NCI-H748 (cell line): ENCODE results near the gene EFNA5.
"Not testable (repeated sequence)": the region's sequence is repeated elsewhere in the genome, so short reads cannot be mapped to it uniquely, and the experiment has no call there.

Experiments
- DNase-seq: peaks from one replicate; lab custom pipeline; 2025; ENCODE audit not compliant: unreplicated experiment; lab: John Stamatoyannopoulos, UW

The EFNA5 gene

DNA sequence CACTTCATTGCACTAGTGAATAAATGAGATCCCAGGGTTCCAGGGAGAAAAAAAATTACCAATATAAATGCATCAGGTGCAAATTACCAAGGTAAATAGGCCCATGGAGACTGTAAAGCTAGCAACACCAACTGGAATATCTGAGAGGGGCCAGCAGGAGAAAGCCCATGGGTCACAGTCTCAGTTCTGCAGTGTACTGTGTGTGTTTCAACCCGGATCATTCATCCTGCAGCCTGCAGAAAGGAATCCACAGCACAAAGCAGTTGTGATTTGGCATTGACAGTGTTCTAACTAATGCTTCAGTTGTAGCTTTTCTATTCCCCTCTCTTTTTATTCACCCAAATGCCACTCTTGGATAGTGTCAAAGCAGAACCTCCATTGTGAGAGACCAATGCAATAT, 171.0 kb downstream of the EFNA5 start:
- no peak for DNase-seq

DNA sequence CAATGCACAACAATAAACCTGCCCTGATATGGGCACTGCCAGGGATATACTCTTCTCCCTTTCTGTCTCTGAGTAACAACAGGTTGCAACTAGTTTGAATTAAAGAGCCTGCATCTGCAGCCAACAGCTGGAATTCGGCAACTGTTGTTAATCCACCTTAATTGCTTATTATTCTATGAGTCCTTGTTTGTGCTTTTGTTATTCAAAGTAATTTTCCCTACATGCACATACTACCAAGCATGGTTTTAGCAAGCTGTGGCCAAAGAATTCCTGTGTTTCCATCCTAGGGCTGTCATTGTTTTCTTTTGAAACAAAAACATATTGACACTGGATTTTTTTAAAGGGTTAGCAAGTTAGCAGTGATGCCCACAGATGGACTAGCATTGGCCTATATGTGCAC, 171.5 kb downstream of the EFNA5 start:
- DNase-seq = no peak

DNA sequence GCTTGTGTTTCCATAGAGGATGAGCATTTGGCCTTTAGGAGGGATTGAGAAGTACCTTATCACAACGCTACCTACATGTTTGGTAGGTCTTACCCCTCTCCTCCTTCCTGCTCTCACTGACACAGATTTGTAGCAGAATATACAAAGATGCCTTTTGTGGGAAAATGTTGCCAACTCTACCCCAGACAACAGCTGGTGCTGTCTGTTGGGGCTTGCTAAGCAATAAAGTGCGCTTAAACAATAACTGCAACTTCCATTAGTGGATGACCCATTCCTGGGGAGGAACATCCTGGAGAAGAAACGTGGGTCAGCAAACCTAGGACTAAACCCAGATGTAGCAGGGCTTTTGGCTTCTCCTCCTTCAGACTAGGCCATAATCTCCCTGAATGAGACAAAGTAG, 174.3 kb downstream of the EFNA5 start:
- no peak for DNase-seq

DNA sequence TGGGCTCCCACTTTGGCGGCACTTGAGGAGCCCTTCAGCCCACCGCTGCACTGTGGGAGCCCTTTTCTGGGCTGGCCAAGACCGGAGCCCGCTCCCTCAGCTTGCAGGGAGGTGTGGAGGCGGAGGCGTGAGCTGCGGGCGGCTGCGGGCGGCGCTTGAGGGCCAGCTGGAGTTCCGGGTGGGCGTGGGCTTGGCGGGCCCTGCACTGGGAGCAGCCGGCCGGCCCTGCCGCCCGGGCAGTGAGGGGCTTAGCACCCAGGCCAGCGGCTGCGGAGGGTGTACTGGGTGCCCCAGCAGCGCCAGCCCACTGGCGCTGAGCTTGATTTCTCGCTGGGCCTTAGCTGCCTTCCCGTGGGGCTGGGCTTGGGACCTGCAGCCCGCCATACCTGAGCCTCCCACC, 176.6 kb downstream of the EFNA5 start:
- DNase-seq = not testable (repeated sequence)

DNA sequence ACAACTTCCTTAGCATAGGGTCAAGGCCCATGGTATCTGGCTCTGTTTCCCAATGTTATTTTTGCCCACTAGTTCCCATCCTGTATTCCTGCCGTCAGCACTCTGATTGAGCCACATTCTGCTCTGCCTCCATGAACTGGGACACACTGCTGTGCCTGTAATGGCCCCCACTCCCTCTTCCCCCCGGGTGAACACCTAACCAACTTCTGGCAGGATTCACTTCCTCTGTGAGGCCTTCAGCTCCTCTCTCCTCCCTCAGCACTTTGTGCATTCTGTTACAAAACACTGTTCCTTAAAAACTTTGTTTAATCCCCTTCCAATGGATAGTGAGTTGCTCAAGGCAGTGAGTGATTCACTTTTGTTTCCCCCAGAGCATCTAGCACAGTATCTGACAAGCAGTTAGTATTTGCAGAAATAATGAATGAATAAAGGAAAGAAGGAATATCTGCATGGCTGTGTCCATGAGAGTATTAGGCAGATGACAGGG, 183.6 kb downstream of the EFNA5 start:
- no peak for DNase-seq

DNA sequence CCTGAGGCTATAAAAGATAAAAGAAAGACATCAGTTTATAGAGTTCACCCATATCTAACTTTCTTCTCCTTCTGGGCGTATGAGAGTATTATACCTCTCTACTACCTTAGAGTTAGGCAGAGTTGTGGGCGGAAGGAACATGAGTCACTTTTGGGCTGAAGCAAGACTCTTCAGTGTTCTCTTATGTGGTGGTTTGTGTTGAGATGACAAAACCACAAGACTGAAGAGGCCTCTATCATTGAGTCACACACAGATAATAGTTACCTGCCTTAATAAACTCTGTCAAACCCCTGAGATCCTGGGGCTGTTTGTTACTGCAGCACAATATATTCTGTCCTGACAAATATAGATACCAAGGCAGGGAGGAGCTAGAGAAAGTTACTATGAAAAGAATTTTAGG, 184.2 kb downstream of the EFNA5 start:
- DNase-seq = no peak

DNA sequence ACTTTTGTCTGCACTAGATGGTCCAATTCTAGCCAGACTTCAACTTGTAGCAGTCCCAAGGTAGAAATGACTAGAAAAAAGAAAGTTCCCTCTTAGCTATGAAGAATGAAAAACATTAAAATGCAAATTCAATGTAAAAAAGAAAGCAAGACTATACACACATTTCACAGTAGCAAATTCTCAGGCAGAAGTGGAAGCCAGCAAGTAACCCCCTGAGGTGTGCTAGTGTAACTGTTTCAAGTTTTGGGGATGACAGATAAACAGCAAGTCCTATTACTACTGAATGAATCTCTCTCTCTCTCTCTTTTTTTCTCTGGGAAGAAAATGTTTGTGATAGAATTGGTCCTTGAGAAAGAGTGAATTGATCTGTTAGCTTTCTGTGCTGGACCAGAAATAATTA, 185.6 kb downstream of the EFNA5 start:
- no peak for DNase-seq

DNA sequence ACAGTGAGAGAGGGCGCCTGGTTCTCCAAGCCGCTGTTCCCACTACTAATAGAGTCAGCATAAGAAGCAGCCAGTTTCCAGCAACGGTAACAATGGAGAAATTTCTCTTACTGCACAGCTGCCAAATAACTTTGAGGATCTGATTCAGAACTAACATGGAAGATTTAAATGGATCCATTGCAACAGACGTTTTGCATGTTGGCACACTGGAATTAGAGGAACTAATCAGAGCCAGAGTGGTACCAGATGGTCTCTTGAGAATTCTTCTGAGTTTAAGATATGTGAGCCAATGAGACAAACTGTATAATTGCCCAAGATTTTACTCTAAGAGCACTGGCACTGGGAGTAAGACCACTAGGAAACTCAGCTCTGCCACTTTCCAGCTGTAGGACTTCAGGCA, 186.5 kb downstream of the EFNA5 start:
- DNase-seq = no peak

DNA sequence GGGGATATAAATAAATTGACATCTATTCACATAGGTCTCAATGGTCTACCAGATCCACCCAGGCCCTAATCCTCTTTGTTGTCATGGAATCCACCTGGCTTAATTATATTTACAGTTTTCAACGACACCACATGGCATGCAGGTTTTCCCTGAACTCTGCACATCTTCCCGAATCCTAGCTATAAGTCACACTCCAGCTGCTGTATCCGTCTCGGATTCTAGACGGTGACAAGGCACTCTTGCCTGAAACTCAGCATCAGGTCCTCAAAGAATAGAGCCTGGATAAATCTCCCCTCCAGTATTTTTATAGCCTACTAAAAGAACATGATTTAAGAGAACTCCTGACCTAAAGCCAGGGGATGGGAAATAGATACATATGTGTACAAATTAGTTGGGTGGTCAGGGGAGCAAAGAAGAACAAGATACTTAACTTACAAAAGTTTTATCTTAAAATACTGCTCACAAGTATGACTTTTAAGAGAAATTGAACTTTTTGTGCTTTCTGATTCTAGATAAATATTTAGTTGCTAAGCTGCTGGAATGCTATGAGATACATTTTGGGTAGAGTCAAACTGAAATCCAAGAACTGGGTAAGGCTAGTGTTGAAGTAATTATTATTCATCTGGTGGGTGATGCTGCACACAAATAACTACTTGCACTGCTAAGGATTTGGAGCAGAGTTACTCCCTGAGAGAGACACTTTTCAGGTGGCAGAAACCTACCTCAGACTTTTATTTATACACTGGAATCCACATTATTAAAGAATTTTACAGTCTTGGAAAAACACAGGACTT, 187.3 kb downstream of the EFNA5 start:
- DNase-seq = peak; percentile 83

DNA sequence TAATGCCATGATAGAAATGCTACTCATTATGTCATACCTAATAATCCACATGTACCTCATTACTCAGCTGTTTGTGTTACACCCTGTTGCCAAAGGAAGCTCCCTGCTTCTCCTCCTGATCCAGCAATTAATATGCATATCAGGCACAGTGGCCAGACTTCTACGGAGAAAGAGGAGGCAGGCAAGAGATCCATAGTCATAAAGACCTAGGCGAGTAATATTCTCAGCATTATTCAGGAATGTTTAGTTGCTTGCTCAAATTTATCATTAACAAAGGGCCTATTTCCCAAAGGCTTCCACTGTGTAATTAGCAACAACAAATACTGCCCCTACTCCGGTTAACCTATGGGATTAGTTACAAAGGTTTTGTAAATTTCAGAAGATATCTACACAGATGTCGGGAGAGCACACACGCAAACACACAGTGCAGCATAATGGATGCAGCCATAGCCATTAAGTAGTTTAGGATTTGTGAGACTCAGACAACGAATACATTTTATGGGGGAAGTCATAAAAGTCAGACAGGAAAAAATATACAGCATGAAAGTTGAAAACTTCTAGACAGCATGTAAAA, 192.6 kb downstream of the EFNA5 start:
- peak; percentile 29 for DNase-seq

DNA sequence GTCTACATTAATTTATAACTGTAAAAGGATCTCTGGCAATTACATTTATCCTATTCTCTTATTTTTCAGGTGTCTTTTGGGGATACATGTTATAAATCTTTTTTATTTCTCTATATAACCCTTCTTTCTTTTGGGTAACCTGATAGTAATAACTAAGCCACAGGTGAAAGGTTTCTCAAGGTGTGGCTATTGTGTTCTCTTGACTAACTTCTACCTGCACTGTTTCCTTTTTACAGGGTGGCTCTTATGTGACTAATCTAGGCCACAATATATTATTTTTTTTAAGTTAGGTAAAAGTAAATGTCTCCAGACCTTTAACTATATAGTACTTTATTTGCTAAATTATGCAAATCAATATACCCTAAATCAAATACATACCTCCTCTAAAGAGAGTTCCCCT, 193.2 kb downstream of the EFNA5 start:
- no peak for DNase-seq

DNA sequence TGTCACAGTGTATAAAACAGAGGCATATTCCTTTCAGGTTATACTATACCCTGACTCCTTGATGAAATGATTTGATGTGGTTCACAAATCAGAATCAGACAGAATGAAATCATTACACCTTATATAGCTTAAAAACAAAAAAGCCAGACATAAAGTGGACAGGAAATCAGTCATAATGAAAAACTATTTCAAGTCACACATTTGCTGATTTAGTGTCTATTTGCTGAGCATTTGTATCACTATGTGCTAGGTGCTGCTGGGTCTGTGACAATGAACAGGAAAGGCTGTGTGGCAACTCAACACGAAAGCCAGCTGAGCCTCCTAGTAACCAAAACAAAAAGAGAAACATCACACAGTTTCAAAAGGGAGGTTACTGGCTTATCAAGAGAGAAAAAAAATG, 194.0 kb downstream of the EFNA5 start:
- DNase-seq = peak; percentile 45

DNA sequence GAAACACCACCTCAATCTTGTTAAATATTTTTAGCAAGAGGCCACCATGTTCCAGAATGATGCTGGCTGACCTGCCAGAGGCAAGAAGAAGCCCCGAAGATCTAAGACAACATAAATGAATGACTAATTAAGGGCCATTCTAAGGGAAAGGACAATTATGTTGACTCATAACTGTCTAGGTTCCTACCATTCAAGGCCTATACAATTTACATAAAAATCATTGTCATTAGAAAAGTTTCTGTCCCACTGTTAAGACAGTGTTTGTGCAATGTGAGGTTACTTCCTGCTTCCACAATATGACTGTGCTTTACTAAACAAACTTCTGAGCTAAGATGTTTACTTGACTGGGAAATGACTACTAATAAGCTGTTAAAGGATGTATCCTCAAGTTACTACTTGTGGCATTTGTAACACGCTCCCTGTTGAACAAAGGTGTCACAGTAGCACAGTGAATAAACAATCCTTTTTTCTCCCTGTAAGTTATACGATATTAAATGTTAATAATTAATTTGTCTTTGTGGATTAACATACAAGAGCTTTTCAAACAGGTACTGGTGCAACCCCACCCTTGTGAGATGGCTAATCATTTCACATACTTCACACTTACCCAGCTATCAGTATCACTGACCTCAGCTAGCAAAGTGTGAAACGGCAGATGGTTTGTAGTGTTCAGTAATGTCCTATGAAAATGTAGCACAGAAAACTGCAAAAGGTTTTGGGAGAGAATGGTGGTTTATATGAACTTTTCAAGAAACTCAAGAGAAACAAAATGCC, 195.8 kb downstream of the EFNA5 start:
- DNase-seq = no peak

DNA sequence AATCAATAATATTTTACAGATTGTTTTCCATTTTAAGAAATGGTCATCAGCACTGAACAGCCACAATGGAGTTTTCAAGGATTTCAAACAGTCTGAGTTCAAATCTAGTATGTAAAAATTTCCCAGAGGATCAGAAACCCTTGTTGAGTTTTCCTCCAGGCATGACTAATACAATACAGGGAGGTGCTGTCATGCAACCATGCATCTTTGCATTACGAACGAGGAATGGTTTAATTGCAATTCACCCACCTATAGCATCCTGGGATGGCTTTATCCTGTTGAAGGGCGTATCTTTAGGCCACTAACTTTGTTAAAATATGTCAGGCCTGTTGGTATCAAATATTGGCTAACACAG, 196.4 kb downstream of the EFNA5 start:
- DNase-seq = no peak

DNA sequence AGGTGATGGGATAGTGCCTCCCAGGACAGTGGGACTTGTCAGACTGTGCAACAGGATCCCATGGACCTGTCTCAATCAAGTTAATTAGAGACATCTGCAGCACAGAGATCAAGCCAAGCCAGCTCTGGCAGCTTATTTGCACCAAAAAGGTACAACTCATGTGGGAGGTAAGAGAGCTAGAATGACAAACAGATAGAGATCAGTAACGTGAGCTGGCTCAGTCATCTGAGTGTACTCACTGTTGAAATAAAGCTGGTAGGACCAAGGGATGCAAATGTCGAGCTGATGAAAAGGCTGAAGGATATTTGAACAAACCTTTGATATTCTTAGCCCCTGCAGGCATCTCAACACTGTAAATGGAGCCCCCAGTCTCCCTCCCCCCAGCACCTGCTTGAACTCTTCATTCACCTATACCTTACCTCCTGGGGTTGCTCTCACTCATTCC, 198.1 kb downstream of the EFNA5 start:
- DNase-seq = peak; percentile 78

DNA sequence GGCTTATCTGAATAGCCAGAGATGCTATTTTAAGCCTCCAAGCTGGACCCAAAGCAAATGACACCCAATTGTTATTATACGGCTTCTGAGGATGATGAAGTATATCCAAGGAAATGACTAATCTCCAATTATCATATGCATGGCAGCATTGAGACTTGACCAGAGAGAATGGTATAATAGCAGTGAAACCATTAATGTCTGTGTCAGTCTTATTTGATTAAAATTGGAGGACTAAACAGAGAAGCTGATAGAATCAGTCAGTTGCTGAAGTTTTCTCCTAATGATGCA, 200.5 kb downstream of the EFNA5 start:
- no peak for DNase-seq

DNA sequence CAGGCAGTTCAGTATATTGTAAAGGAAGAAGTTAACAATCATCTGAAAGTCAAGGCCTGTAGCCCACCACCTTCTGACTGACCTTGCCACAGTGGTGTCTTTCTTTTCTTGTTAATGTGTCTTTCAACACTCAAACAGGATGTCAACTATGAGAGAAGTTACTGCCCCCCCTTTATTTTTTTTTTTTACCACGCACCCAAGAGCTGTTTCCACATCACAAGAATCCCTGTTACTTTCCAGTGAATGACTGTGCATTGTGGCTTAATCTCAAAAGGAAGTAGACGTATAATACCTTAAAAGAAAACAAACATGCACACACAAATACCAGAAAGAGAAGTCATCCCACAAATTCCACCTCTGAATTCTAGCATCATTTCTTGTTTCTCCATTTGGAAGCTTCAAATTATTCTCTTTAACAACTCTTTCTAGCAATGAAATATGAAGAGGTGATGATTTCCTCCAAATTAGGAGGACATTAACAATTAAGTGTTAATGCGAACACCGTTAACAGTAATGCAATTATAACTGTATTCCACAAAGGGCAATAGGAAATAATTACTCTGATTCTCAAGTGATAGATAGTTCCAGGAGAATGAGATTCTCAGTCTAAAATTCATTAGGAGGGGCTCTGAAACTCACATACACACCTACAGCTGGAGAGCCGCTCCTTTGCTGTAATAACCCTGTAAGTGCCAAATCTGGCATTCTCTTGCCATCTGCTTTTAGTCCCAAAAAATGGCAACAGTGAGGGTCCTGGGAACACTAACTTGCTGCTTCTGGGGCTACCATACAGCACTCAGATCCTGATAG, 201.0 kb downstream of the EFNA5 start:
- no peak for DNase-seq

DNA sequence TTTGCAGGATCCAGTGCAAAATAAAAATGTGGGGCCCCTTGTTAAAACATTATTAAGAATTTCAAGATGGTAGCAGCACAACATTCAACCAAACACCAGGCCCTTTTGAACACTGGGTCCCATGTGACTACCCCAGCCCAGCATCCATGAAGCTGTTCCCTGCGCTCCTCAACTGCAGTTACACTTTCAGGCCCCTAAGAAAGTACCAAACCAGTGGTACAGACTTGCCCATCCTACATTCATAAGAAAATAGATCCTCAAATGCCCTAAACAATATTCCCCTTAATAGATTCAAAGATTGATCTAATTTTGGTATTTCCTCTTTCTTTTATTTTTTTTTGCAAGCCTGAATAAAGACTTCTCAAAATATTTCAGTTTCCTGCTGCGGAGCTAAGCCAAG, 201.7 kb downstream of the EFNA5 start:
- DNase-seq = no peak

DNA sequence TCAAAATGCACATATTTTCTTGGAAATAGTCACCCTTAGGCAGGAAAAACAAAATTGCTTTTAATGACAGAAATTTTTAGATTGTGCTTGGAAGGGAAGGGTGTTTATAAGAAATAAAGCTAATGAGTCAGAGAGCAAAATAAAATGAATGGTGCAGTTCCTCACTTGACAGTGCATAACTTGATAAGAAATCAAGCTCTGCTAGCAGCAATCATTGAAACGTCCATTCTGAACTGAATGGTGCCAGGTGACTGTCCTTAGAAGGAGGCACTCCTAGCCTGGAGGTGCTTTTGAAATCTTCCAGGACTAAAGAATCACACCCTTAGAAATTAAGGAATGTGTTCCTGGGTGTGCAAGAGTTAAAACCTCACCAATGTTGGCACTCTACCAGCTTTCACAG, 202.5 kb downstream of the EFNA5 start:
- no peak for DNase-seq

DNA sequence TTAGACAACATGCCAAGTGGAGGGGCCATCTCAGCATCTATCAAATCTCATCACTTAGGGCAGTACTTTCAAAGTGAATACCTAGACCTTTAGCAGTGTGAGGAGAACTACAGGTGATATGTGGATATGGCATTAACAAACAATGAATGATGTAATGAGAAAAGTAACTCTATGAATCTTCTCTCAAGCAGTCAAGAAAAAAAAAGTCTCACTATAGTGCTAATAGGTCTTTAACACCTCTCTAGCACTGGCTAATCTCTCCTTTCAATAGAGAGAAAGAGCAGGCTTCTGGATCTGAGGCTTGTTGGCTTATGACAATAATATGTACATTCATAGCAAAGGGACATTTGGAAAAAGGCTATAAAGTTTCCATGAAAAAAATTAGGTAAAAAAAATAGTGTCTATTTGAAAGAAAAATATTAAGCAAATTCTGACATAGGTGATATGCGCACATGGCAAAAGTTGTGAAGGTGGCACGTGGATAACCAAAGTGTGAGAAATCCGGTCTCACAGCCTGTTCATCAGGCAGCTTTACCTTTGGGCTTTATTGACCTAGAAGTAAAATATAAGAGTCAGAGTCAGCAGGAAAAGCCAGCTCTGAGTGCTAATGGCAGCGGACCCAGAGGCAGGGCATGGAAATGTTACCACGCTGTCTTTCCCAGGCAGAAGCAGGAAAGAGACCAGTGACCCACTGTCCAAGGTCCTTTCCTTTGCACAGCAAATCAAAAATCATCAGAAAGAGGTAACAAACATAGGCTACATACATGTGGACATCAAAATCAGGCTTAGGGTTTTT, 203.4 kb downstream of the EFNA5 start:
- DNase-seq = no peak
